BLaER1 treated with 17β-estradiol and CSF1 and Interleukin-3, amounts not matched to agents 10 nM and 100 nM (cell line): ENCODE measurements around the gene ZNF445.
A peak's percentile ranks its signal among the peaks of the same experiment; 100 is the strongest.

Experiments used
- H3K27ac ChIP-seq, 11 experiments: shearing (Covaris generic); formaldehyde crosslinking; 2 replicates each; pipeline ENCODE4 v1.8.1; 2022
- H3K27me3 ChIP-seq, 11 experiments: shearing (Covaris generic); formaldehyde crosslinking; 2 replicates each; pipeline ENCODE4 v1.8.1; 2022
- H3K36me3 ChIP-seq, 11 experiments: shearing (Covaris generic); formaldehyde crosslinking; 2 replicates each; pipeline ENCODE4 v1.8.1; 2022
- H3K4me1 ChIP-seq, 10 experiments: shearing (Covaris generic); formaldehyde crosslinking; 2 replicates each; pipeline ENCODE4 v1.8.1; 2022
- H3K4me2 ChIP-seq, 11 experiments: shearing (Covaris generic); formaldehyde crosslinking; 2 replicates each; pipeline ENCODE4 v1.8.1; 2022
- H3K4me3 ChIP-seq, 10 experiments: shearing (Covaris generic); formaldehyde crosslinking; 2 replicates each; pipeline ENCODE4 v1.8.1; 2022
- H3K9ac ChIP-seq, 11 experiments: shearing (Covaris generic); formaldehyde crosslinking; 2 replicates each; pipeline ENCODE4 v1.8.1; 2022
- H3K9me3 ChIP-seq, 11 experiments: shearing (Covaris generic); formaldehyde crosslinking; replicated peaks in 1 of 11; 2 replicates each; pipeline ENCODE4 v1.8.1; 2022
- H4K20me1 ChIP-seq, 11 experiments: shearing (Covaris generic); formaldehyde crosslinking; 2 replicates each; pipeline ENCODE4 v1.8.1; 2022
- Cebpa-rat ChIP-seq, 11 experiments: shearing (Covaris generic); IDR thresholded peaks; 2 replicates each; pipeline ENCODE4 v1.8.1; 2022

The ZNF445 gene

GRCh38 chr3:44434834-44435510, 42.5 kb downstream of the ZNF445 start:
- Histone ChIP-seq H3K9ac (no peak overlapping the region), H3K27ac (peak overlapping the region in 1 of 11 experiments; percentile 15; a peak in 1 of 22 replicates), H3K4me1 (peaks cover 10 to 29% (median 15%) of the 10 kb centered on the region in 10 experiments), H3K9me3 (peaks cover 0 to 25% (median 0%) of the 10 kb centered on the region in 11 experiments; a peak in 5 of 22 replicates), H3K4me3 (no peak overlapping the region), H4K20me1 (no peaks in the 10 kb centered on the region), H3K36me3 (peaks cover 0 to 30% (median 8%) of the 10 kb centered on the region in 11 experiments; a peak in 10 of 22 replicates), H3K27me3 (no peaks in the 10 kb centered on the region), H3K4me2 (0 out of 22 replicates have a peak overlapping the region, but pooled peaks of 1 of the 11 experiments have one; percentile 24)
- no peak for TF ChIP-seq Cebpa-rat (IDR thresholded peaks at IDR 0.05)

DNA sequence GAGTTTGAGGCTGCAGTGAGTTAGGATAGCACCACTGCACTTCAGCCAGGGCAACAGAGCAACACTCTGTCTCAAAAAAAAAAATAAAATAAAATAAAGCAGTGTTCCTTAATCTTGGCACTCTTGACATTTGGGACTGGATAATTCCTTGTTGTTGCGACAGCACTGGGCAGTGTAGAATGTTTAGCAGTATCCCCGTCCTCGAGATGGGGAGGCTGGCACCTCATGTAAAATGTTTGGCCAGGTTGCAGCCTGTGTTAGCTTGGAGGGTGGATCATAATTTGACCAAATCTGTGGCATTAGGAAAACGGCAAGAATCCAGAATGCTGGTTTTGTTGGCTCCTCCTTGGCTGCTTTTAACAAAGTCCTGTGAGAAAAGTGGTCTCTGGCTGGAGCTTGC, 47.0 kb downstream of the ZNF445 start:
- Histone ChIP-seq H3K4me3 (no peak overlapping the region), H3K9ac (no peak overlapping the region)

DNA sequence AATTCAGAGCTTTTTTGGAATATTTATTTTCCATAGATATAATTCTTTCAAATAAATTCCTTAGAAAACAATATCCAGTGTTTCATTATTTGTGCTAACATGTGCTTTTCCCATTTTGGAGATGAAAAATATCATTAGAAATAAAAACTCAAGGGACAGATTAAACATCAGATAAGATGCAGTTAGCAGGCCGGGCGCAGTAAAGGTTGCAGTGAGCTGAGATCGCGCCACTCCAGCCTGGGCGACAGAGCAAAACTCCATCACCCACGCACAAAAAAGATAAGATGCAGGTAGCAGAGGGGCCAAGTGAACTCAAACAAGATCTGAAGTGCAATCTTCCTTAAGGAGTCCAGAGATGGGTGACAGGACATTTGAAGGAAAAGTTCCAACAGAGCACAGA, 48.0 kb downstream of the ZNF445 start:
- Histone ChIP-seq H3K4me3 (no peak overlapping the region), H3K36me3 (peaks cover 0 to 12% (median 0%) of the 10 kb centered on the region in 11 experiments; a peak in 2 of 22 replicates), H3K4me1 (no peaks in the 10 kb centered on the region; a peak in 1 of 20 replicates), H3K27me3 (no peaks in the 10 kb centered on the region), H3K27ac (no peak overlapping the region), H3K9me3 (no peaks in the 10 kb centered on the region), H3K9ac (no peak overlapping the region), H4K20me1 (peaks cover 0 to 3% (median 0%) of the 10 kb centered on the region in 11 experiments; a peak in 2 of 22 replicates), H3K4me2 (no peak overlapping the region)
- TF ChIP-seq Cebpa-rat (IDR thresholded peaks at IDR 0.05) = no peak

More for the DNA sequence above, 47.0 kb downstream of the ZNF445 start:
- H3K4me1 ChIP-seq = no peaks in the 10 kb centered on the region; a peak in 1 of 20 replicates
- H3K4me2 ChIP-seq = no peak overlapping the region
- H4K20me1 ChIP-seq = no peaks in the 10 kb centered on the region
- H3K36me3 ChIP-seq = peaks cover 0 to 13% (median 0%) of the 10 kb centered on the region in 11 experiments; a peak in 3 of 22 replicates
- no peak overlapping the region for H3K27ac ChIP-seq
- H3K9me3 ChIP-seq = no peaks in the 10 kb centered on the region
- no peaks in the 10 kb centered on the region for H3K27me3 ChIP-seq
- TF ChIP-seq Cebpa-rat (IDR thresholded peaks at IDR 0.05) = no peak

- no peaks in the 10 kb centered on the region for H3K27me3 ChIP-seq
- no peak overlapping the region for H3K9ac ChIP-seq
- peaks cover 0 to 6% (median 0%) of the 10 kb centered on the region in 11 experiments; a peak in 2 of 22 replicates for H4K20me1 ChIP-seq
- H3K4me2 ChIP-seq = no peak overlapping the region
- no peak overlapping the region for H3K4me3 ChIP-seq
- H3K27ac ChIP-seq = no peak overlapping the region
- H3K9me3 ChIP-seq = no peaks in the 10 kb centered on the region
- no peak for TF ChIP-seq Cebpa-rat (IDR thresholded peaks at IDR 0.05)
- H3K36me3 ChIP-seq = peaks cover 0 to 10% (median 0%) of the 10 kb centered on the region in 11 experiments; a peak in 2 of 22 replicates
- no peaks in the 10 kb centered on the region for H3K4me1 ChIP-seq
These were observed 48.6 kb downstream of the ZNF445 start for GRCh38 chr3:44428910-44429309.

DNA sequence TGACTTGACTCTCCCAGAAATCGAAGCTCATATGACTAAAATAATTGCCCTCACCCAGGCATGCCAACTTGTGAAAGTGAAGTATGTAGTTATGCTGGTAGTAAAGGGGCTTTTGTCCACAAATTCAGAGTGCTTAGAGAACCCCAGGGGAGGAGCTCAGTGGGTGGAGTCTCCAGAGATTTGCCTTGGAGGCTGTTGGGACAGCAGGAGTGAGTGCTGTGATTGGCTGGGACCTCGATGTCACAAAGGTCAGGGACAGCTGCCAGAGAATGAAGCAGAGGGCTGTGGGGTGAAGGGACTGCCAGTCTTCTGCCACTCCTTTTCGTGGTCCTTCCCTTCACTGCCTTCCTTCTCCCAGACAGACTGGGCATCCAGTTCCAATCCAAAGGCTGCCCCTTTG, 49.8 kb downstream of the ZNF445 start:
- no peak overlapping the region for H3K4me2 ChIP-seq
- no peaks in the 10 kb centered on the region for H3K4me1 ChIP-seq
- TF ChIP-seq Cebpa-rat (IDR thresholded peaks at IDR 0.05) = no peak
- 0 out of 22 replicates have a peak, but pooled peaks cover 0 to 5% (median 0%) of the 10 kb centered on the region in 11 experiments for H3K36me3 ChIP-seq
- H3K9ac ChIP-seq = no peak overlapping the region
- no peak overlapping the region for H3K4me3 ChIP-seq
- no peak overlapping the region for H3K27ac ChIP-seq
- peaks cover 0 to 6% (median 0%) of the 10 kb centered on the region in 11 experiments; a peak in 2 of 22 replicates for H4K20me1 ChIP-seq
- H3K9me3 ChIP-seq = no peaks in the 10 kb centered on the region
- H3K27me3 ChIP-seq = no peaks in the 10 kb centered on the region

DNA sequence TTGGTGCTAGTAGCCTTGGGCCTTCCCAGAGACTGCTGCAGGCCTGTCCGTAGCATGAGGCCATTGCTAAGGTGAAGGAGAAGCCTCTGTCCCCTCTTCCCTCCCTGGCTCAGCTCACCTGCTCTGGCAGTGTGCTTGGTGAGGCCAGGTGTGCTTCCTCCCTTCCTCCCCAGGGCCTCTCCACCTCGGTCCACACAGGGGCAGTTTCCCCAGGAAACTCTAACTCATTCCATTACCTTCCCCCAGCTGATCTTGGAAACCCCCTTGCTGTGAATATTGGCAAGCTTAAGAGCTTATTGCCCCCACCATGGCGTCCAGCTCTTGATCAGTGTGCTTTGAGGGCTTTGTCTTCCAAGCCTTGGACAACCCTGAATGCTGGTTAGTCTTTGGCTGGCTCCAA, 52.7 kb downstream of the ZNF445 start:
- Histone ChIP-seq H3K27me3 (no peaks in the 10 kb centered on the region), H3K4me2 (no peak overlapping the region), H3K9ac (no peak overlapping the region), H4K20me1 (peaks cover 0 to 6% (median 0%) of the 10 kb centered on the region in 11 experiments; a peak in 2 of 22 replicates), H3K4me1 (no peaks in the 10 kb centered on the region), H3K4me3 (no peak overlapping the region), H3K27ac (no peak overlapping the region), H3K9me3 (no peaks in the 10 kb centered on the region), H3K36me3 (no peaks in the 10 kb centered on the region)
- no peak for TF ChIP-seq Cebpa-rat (IDR thresholded peaks at IDR 0.05)

DNA sequence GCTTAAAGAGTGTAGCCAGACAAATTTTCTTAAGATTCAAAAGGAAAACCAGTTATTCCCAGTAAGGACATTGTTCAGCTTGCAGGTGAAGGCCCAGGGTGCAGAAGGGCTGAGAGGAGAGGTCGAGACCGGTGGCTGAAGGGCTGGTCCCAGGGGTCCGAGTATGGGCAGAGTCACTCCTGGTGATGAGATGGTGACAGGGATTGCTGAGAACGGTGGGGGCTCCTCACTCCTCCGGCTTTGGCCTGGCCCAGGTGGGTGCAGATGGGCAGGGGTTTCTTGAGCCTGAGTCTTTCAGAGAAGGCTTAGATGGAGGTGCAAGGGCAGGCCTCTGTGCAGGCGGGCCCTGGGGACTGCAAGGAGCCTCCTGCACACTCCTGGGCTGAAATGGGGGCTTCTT, 56.2 kb downstream of the ZNF445 start:
- H3K36me3 ChIP-seq = no peaks in the 10 kb centered on the region; a peak in 1 of 22 replicates
- H3K27ac ChIP-seq = no peak overlapping the region
- peaks cover 0 to 6% (median 0%) of the 10 kb centered on the region in 11 experiments; a peak in 3 of 22 replicates for H4K20me1 ChIP-seq
- H3K4me2 ChIP-seq = no peak overlapping the region
- H3K27me3 ChIP-seq = no peaks in the 10 kb centered on the region
- TF ChIP-seq Cebpa-rat (IDR thresholded peaks at IDR 0.05) = no peak
- no peak overlapping the region for H3K4me3 ChIP-seq
- H3K4me1 ChIP-seq = no peaks in the 10 kb centered on the region
- no peak overlapping the region for H3K9ac ChIP-seq
- H3K9me3 ChIP-seq = peaks cover 0 to 10% (median 0%) of the 10 kb centered on the region in 11 experiments; a peak in 4 of 22 replicates

- Histone ChIP-seq H3K36me3 (no peaks in the 10 kb centered on the region; a peak in 1 of 22 replicates), H3K4me2 (no peak overlapping the region), H3K9me3 (peaks cover 0 to 10% (median 0%) of the 10 kb centered on the region in 11 experiments; a peak in 4 of 22 replicates), H3K4me3 (no peak overlapping the region), H3K27ac (no peak overlapping the region), H3K9ac (no peak overlapping the region), H4K20me1 (peaks cover 0 to 6% (median 0%) of the 10 kb centered on the region in 11 experiments; a peak in 3 of 22 replicates), H3K27me3 (no peaks in the 10 kb centered on the region), H3K4me1 (no peaks in the 10 kb centered on the region)
- TF ChIP-seq Cebpa-rat (IDR thresholded peaks at IDR 0.05) = no peak
These were observed 56.8 kb downstream of the ZNF445 start for GRCh38 chr3:44420676-44421075.

DNA sequence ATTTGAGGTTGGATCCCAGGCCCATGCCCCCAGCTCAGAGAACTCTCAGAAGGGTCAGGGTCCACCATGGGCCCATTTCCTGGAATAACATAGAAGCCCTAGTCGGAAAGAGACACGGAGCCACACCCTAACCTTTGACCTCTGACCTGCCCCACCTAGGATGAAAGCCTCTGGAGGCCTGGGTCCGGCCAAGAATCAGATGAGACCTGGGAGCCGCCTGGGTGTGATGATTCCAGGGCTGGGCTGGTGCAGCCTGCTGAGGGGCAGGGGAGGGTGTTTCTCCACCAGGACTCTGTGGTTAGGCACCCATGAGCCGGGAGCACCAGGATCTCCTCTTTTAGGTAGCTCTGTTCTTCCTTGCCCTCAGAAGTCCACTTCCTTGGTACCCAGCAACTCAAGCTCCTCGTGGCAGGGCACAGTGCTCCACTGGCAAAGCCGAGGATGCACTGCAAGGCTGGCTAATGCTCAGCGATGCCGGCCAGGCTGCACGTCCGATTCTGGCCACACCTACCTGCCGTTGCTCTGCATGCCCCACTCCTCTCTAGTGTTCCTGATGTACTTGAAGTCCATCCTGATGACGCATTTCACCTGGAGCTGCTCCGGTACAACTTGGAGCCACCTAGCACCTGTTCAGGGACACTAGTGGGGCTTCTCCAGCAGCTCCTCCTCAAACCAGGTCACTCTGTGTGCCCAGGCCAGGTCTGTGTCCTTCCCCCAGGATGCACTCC, 57.4 kb downstream of the ZNF445 start:
- Histone ChIP-seq H3K4me1 (no peaks in the 10 kb centered on the region), H3K4me3 (no peak overlapping the region), H3K9me3 (peaks cover 0 to 10% (median 0%) of the 10 kb centered on the region in 11 experiments; a peak in 4 of 22 replicates), H3K9ac (no peak overlapping the region), H3K27me3 (no peaks in the 10 kb centered on the region), H4K20me1 (peaks cover 0 to 6% (median 0%) of the 10 kb centered on the region in 11 experiments; a peak in 3 of 22 replicates), H3K27ac (no peak overlapping the region), H3K36me3 (no peaks in the 10 kb centered on the region; a peak in 1 of 22 replicates), H3K4me2 (no peak overlapping the region)
- TF ChIP-seq Cebpa-rat (IDR thresholded peaks at IDR 0.05) = no peak
